Measurements from ENCODE around the gene STRADA.

STRADA gene

GRCh38 chr17:63773272-63774140 is 31.9 kb upstream of the STRADA start, which contains the start of gene CCDC47:
Gene CCDC47 (minus strand): TSS chr17:63773597. CDS start chr17:63766175, 7,422 bp downstream.
- TF ChIP-seq TAF1 (IDR thresholded peaks at IDR 0.05; ENCODE audit: borderline replicate concordance, low read depth, low read length) (peak; percentile 75; the same call in 1 of the 2 replicates), POLR2A (IDR thresholded peaks at IDR 0.05; ENCODE audit: low read depth, low read length) (peak; percentile 98), POLR2AphosphoS5 (IDR thresholded peaks at IDR 0.05; ENCODE audit: low read depth, low read length) (peak; percentile 61)
- FAIRE-seq (peak; percentile 98), DNase-seq (ENCODE audit: insufficient read length) (peak; percentile 89)

GRCh38 chr17:63772801-63773271 is 31.2 kb upstream of the STRADA start:
- TF ChIP-seq POLR2AphosphoS5 (IDR thresholded peaks at IDR 0.05; ENCODE audit: low read depth, low read length) = no peak
- no peak for TF ChIP-seq POLR2A (IDR thresholded peaks at IDR 0.05; ENCODE audit: low read depth, low read length)
- TF ChIP-seq TAF1 (IDR thresholded peaks at IDR 0.05; ENCODE audit: borderline replicate concordance, low read depth, low read length) = no peak
- no peak for FAIRE-seq
- DNase-seq (ENCODE audit: insufficient read length) = no peak

- no peak for TF ChIP-seq POLR2A (IDR thresholded peaks at IDR 0.05; ENCODE audit: low read depth, low read length)
- no peak for DNase-seq (ENCODE audit: insufficient read length)
Observed at GRCh38 chr17:63768433-63768832, 26.8 kb upstream of the STRADA start.

GRCh38 chr17:63766754-63767153 is 25.2 kb upstream of the STRADA start:
- FAIRE-seq = no peak
- no peak for DNase-seq (ENCODE audit: insufficient read length)
- no peak for TF ChIP-seq POLR2A (IDR thresholded peaks at IDR 0.05; ENCODE audit: low read depth, low read length)
- TF ChIP-seq POLR2AphosphoS5 (IDR thresholded peaks at IDR 0.05; ENCODE audit: low read depth, low read length) = no peak

More at GRCh38 chr17:63768433-63768832, 26.8 kb upstream of the STRADA start:
- no peak for FAIRE-seq

- no peak for FAIRE-seq
- DNase-seq (ENCODE audit: insufficient read length) = no peak
- TF ChIP-seq POLR2A (IDR thresholded peaks at IDR 0.05; ENCODE audit: low read depth, low read length) = no peak
- TF ChIP-seq POLR2AphosphoS5 (IDR thresholded peaks at IDR 0.05; ENCODE audit: low read depth, low read length) = no peak
- no peak for TF ChIP-seq TAF1 (IDR thresholded peaks at IDR 0.05; ENCODE audit: borderline replicate concordance, low read depth, low read length)
Observed at GRCh38 chr17:63764716-63765115, 23.1 kb upstream of the STRADA start.

GRCh38 chr17:63762161-63763078 is 20.8 kb upstream of the STRADA start:
- FAIRE-seq (no peak), DNase-seq (ENCODE audit: insufficient read length) (no peak)
- no peak for TF ChIP-seq POLR2AphosphoS5 (IDR thresholded peaks at IDR 0.05; ENCODE audit: low read depth, low read length)

GRCh38 chr17:63760771-63761539 is 19.4 kb upstream of the STRADA start:
- no peak for FAIRE-seq
- TF ChIP-seq POLR2AphosphoS5 (IDR thresholded peaks at IDR 0.05; ENCODE audit: low read depth, low read length) (no peak), POLR2A (IDR thresholded peaks at IDR 0.05; ENCODE audit: low read depth, low read length) (no peak), TAF1 (IDR thresholded peaks at IDR 0.05; ENCODE audit: borderline replicate concordance, low read depth, low read length) (no peak)
- no peak for DNase-seq (ENCODE audit: insufficient read length)

GRCh38 chr17:63758428-63758827 is 16.8 kb upstream of the STRADA start:
- DNase-seq (ENCODE audit: insufficient read length) (no peak), FAIRE-seq (no peak)
- TF ChIP-seq POLR2A (IDR thresholded peaks at IDR 0.05; ENCODE audit: low read depth, low read length) (no peak), TAF1 (IDR thresholded peaks at IDR 0.05; ENCODE audit: borderline replicate concordance, low read depth, low read length) (no peak)

- DNase-seq (ENCODE audit: insufficient read length) (no peak), FAIRE-seq (no peak)
- TF ChIP-seq TAF1 (IDR thresholded peaks at IDR 0.05; ENCODE audit: borderline replicate concordance, low read depth, low read length) = no peak
- no peak for TF ChIP-seq POLR2AphosphoS5 (IDR thresholded peaks at IDR 0.05; ENCODE audit: low read depth, low read length)
- TF ChIP-seq POLR2A (IDR thresholded peaks at IDR 0.05; ENCODE audit: low read depth, low read length) = no peak
Observed at GRCh38 chr17:63754046-63754445, 12.4 kb upstream of the STRADA start.

- DNase-seq (ENCODE audit: insufficient read length) (no peak), FAIRE-seq (no peak)
- TF ChIP-seq TAF1 (IDR thresholded peaks at IDR 0.05; ENCODE audit: borderline replicate concordance, low read depth, low read length) (no peak), POLR2A (IDR thresholded peaks at IDR 0.05; ENCODE audit: low read depth, low read length) (no peak), POLR2AphosphoS5 (IDR thresholded peaks at IDR 0.05; ENCODE audit: low read depth, low read length) (no peak)
Observed at GRCh38 chr17:63753215-63753614, 11.6 kb upstream of the STRADA start.

GRCh38 chr17:63752707-63753106 is 11.1 kb upstream of the STRADA start:
- FAIRE-seq = peak; percentile 9
- TF ChIP-seq POLR2AphosphoS5 (IDR thresholded peaks at IDR 0.05; ENCODE audit: low read depth, low read length) = no peak
- TF ChIP-seq TAF1 (IDR thresholded peaks at IDR 0.05; ENCODE audit: borderline replicate concordance, low read depth, low read length) = no peak
- TF ChIP-seq POLR2A (IDR thresholded peaks at IDR 0.05; ENCODE audit: low read depth, low read length) = no peak
- no peak for DNase-seq (ENCODE audit: insufficient read length)
